ENCODE results near the gene KCNK1. TPM values are rescaled to one million over a fixed set of nuclear protein-coding genes. Genes with fewer than 3 reads are reported as not detected.
"Not testable (repeated sequence)": the region's sequence is repeated elsewhere in the genome, so short reads cannot be mapped to it uniquely, and the experiment has no call there.

The KCNK1 gene
- total RNA-seq, 1 donor from 2014 or later = 5.6 TPM

- DNase-seq (ENCODE audit: low spot score) = no peak
- H3K4me1 Mint-ChIP-seq (ENCODE audit: unreplicated experiment) = peaks cover 2% of the 10 kb centered on the region
- no peaks in the 10 kb centered on the region for H3K9me3 Mint-ChIP-seq (ENCODE audit: unreplicated experiment)
- H3K27ac Mint-ChIP-seq (ENCODE audit: unreplicated experiment) = no peak overlapping the region
- no peak overlapping the region for H3K4me3 Mint-ChIP-seq (ENCODE audit: unreplicated experiment)
- no peaks in the 10 kb centered on the region for H3K36me3 Mint-ChIP-seq (ENCODE audit: low read depth, unreplicated experiment)
- H3K27me3 Mint-ChIP-seq (ENCODE audit: unreplicated experiment) = peaks cover 2% of the 10 kb centered on the region
- no peak for TF ChIP-seq CTCF (IDR thresholded peaks at IDR 0.05; ENCODE audit: unreplicated experiment)
These were observed 7.1 kb upstream of the KCNK1 start for GRCh38 chr1:233606813-233607212.

- no peaks in the 10 kb centered on the region for H3K9me3 Mint-ChIP-seq (ENCODE audit: unreplicated experiment)
- peaks cover 2% of the 10 kb centered on the region for H3K27me3 Mint-ChIP-seq (ENCODE audit: unreplicated experiment)
- H3K27ac Mint-ChIP-seq (ENCODE audit: unreplicated experiment) = no peak overlapping the region
- H3K36me3 Mint-ChIP-seq (ENCODE audit: low read depth, unreplicated experiment) = no peaks in the 10 kb centered on the region
- no peak for DNase-seq (ENCODE audit: low spot score)
- TF ChIP-seq CTCF (IDR thresholded peaks at IDR 0.05; ENCODE audit: unreplicated experiment) = no peak
- H3K4me3 Mint-ChIP-seq (ENCODE audit: unreplicated experiment) = no peak overlapping the region
- peaks cover 2% of the 10 kb centered on the region for H3K4me1 Mint-ChIP-seq (ENCODE audit: unreplicated experiment)
These were observed 6.4 kb upstream of the KCNK1 start for GRCh38 chr1:233607252-233608119.

- Mint-ChIP-seq H3K36me3 (ENCODE audit: low read depth, unreplicated experiment) (no peaks in the 10 kb centered on the region), H3K4me3 (ENCODE audit: unreplicated experiment) (no peak overlapping the region), H3K27me3 (ENCODE audit: unreplicated experiment) (peaks cover 5% of the 10 kb centered on the region), H3K4me1 (ENCODE audit: unreplicated experiment) (peaks cover 6% of the 10 kb centered on the region), H3K27ac (ENCODE audit: unreplicated experiment) (no peak overlapping the region), H3K9me3 (ENCODE audit: unreplicated experiment) (no peaks in the 10 kb centered on the region)
- TF ChIP-seq CTCF (IDR thresholded peaks at IDR 0.05; ENCODE audit: unreplicated experiment) = no peak
- no peak for DNase-seq (ENCODE audit: low spot score)
These were observed 4.9 kb upstream of the KCNK1 start for GRCh38 chr1:233608988-233609387.

GRCh38 chr1:233609926-233610325 lies 4.0 kb upstream of the KCNK1 start:
- H3K4me1 Mint-ChIP-seq (ENCODE audit: unreplicated experiment) = peaks cover 9% of the 10 kb centered on the region
- peaks cover 7% of the 10 kb centered on the region for H3K27me3 Mint-ChIP-seq (ENCODE audit: unreplicated experiment)
- H3K9me3 Mint-ChIP-seq (ENCODE audit: unreplicated experiment) = no peaks in the 10 kb centered on the region
- H3K4me3 Mint-ChIP-seq (ENCODE audit: unreplicated experiment) = no peak overlapping the region
- no peak for TF ChIP-seq CTCF (IDR thresholded peaks at IDR 0.05; ENCODE audit: unreplicated experiment)
- DNase-seq (ENCODE audit: low spot score) = no peak
- H3K27ac Mint-ChIP-seq (ENCODE audit: unreplicated experiment) = no peak overlapping the region
- H3K36me3 Mint-ChIP-seq (ENCODE audit: low read depth, unreplicated experiment) = no peaks in the 10 kb centered on the region

GRCh38 chr1:233610628-233611027 lies 3.3 kb upstream of the KCNK1 start:
- TF ChIP-seq CTCF (IDR thresholded peaks at IDR 0.05; ENCODE audit: unreplicated experiment) = no peak
- Mint-ChIP-seq H3K27ac (ENCODE audit: unreplicated experiment) (no peak overlapping the region), H3K4me3 (ENCODE audit: unreplicated experiment) (no peak overlapping the region), H3K9me3 (ENCODE audit: unreplicated experiment) (no peaks in the 10 kb centered on the region), H3K4me1 (ENCODE audit: unreplicated experiment) (peaks cover 15% of the 10 kb centered on the region), H3K36me3 (ENCODE audit: low read depth, unreplicated experiment) (no peaks in the 10 kb centered on the region), H3K27me3 (ENCODE audit: unreplicated experiment) (peaks cover 10% of the 10 kb centered on the region)
- DNase-seq (ENCODE audit: low spot score) = no peak

- H3K4me1 Mint-ChIP-seq (ENCODE audit: unreplicated experiment) = peaks cover 19% of the 10 kb centered on the region
- peaks cover 13% of the 10 kb centered on the region for H3K27me3 Mint-ChIP-seq (ENCODE audit: unreplicated experiment)
These were observed 2.5 kb upstream of the KCNK1 start for GRCh38 chr1:233611363-233611762.

More at GRCh38 chr1:233611363-233611762, 2.5 kb upstream of the KCNK1 start:
- not testable (repeated sequence) for H3K4me3 Mint-ChIP-seq (ENCODE audit: unreplicated experiment); H3K27ac Mint-ChIP-seq (ENCODE audit: unreplicated experiment); H3K9me3 Mint-ChIP-seq (ENCODE audit: unreplicated experiment); H3K36me3 Mint-ChIP-seq (ENCODE audit: low read depth, unreplicated experiment); DNase-seq (ENCODE audit: low spot score)
